WTC11 (cell line): ENCODE results near the gene SPIB.

Experiments used
- ATF1 ChIP-seq: sonication (generic); formaldehyde crosslinking; IDR thresholded peaks from 2 replicates; pipeline ENCODE4 v1.8.1; 2023; ENCODE audit warnings: mild to moderate bottlenecking, moderate library complexity, missing genetic modification reagents
- NFYB ChIP-seq: sonication (generic); formaldehyde crosslinking; conservative IDR thresholded peaks from 2 replicates; pipeline ENCODE4 v1.8.0; 2022; ENCODE audit warnings: low read depth, missing genetic modification reagents
- RELA ChIP-seq: sonication (generic); formaldehyde crosslinking; IDR thresholded peaks from 2 replicates; pipeline ENCODE4 v1.8.1; 2022; ENCODE audit warnings: missing genetic modification reagents, mild to moderate bottlenecking, borderline replicate concordance
- SP1 ChIP-seq: sonication (generic); formaldehyde crosslinking; conservative IDR thresholded peaks from 2 replicates; pipeline ENCODE4 v1.8.1; 2022; ENCODE audit warnings: missing genetic modification reagents
- TCF7 ChIP-seq: sonication (generic); formaldehyde crosslinking; IDR thresholded peaks from 2 replicates; pipeline ENCODE4 v1.8.0; 2022; ENCODE audit warnings: mild to moderate bottlenecking, low read depth, missing genetic modification reagents, moderate library complexity
- ZNF263 ChIP-seq: sonication (generic); formaldehyde crosslinking; IDR thresholded peaks from 2 replicates; pipeline ENCODE4 v1.8.1; 2022; ENCODE audit warnings: low read depth, mild to moderate bottlenecking, moderate library complexity, missing genetic modification reagents
- TF ChIP-seq, protein P1 (sequence below): fragments of 200-600 bp; IDR thresholded peaks from 2 replicates; pipeline ENCODE4 v1.8.0; 2022; ENCODE audit warnings: antibody characterized with exemption

DNA sequence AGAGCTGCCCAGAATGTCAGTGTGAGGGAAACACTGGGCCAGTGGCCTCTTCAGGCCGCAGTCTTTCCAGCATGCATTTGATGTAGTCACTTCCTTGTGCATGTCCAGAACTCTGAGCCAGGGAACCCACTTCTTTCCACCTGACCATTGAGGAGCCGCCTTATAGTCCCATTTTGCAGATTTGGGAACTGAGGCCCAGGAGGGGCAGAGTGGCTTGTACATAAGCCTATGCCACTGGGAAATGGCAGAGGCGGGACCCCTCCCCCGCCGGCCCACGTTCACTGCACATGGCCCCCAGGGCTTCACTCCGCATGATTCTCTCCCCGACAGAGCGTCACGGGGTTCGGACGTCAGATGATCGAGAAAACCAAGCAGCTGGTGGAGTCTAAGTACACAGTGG is 5.6 kb upstream of the SPIB start:
- TF ChIP-seq SP1 (CRISPR knock-in tag): no peak
- TF ChIP-seq, protein P1, sequence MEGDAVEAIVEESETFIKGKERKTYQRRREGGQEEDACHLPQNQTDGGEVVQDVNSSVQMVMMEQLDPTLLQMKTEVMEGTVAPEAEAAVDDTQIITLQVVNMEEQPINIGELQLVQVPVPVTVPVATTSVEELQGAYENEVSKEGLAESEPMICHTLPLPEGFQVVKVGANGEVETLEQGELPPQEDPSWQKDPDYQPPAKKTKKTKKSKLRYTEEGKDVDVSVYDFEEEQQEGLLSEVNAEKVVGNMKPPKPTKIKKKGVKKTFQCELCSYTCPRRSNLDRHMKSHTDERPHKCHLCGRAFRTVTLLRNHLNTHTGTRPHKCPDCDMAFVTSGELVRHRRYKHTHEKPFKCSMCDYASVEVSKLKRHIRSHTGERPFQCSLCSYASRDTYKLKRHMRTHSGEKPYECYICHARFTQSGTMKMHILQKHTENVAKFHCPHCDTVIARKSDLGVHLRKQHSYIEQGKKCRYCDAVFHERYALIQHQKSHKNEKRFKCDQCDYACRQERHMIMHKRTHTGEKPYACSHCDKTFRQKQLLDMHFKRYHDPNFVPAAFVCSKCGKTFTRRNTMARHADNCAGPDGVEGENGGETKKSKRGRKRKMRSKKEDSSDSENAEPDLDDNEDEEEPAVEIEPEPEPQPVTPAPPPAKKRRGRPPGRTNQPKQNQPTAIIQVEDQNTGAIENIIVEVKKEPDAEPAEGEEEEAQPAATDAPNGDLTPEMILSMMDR: no peak
- no peak for TF ChIP-seq RELA (CRISPR knock-in tag)
- TF ChIP-seq ATF1: no peak
- TF ChIP-seq ZNF263: no peak
- TF ChIP-seq TCF7 (CRISPR knock-in tag): no peak
- TF ChIP-seq NFYB (CRISPR knock-in tag): no peak
